GM12874 (cell line): Measurements from ENCODE around the gene CACNA2D4.

Source experiments
- TF ChIP-seq, protein P1 (sequence below): IDR thresholded peaks from 2 replicates; pipeline ENCODE4 v1.5.1; 2011; ENCODE audit warnings: low read depth, mild to moderate bottlenecking, control low read depth, low read length, moderate library complexity; ENCODE audit not compliant: insufficient read depth

The CACNA2D4 gene

GRCh38 chr12:1870998-1871917 is 47.2 kb downstream of the CACNA2D4 start:
- TF ChIP-seq, protein P1, sequence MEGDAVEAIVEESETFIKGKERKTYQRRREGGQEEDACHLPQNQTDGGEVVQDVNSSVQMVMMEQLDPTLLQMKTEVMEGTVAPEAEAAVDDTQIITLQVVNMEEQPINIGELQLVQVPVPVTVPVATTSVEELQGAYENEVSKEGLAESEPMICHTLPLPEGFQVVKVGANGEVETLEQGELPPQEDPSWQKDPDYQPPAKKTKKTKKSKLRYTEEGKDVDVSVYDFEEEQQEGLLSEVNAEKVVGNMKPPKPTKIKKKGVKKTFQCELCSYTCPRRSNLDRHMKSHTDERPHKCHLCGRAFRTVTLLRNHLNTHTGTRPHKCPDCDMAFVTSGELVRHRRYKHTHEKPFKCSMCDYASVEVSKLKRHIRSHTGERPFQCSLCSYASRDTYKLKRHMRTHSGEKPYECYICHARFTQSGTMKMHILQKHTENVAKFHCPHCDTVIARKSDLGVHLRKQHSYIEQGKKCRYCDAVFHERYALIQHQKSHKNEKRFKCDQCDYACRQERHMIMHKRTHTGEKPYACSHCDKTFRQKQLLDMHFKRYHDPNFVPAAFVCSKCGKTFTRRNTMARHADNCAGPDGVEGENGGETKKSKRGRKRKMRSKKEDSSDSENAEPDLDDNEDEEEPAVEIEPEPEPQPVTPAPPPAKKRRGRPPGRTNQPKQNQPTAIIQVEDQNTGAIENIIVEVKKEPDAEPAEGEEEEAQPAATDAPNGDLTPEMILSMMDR: no peak

DNA sequence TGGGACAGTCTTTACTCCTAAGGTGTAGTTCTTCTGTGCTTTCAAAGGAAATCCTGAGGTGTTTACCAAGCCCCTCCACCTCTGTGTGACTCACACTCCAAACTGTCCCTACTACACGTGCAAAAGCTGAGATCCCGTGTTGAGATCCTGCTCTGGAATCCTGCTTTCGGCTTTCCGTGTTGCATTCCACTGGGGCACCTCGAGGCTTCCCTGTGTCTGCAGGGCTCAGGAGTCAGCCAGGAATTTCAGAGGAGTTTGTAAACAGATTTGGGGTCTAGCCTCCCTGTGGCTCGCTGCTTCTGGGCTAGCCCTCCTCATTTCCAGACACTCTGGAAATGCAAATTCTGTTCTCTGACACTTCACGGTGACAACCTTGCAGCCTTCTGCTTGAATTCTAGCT is 48.4 kb downstream of the CACNA2D4 start:
- TF ChIP-seq, protein P1: no peak

GRCh38 chr12:1869145-1869544 is 49.3 kb downstream of the CACNA2D4 start:
- TF ChIP-seq, protein P1: no peak

GRCh38 chr12:1865284-1865866 is 53.1 kb downstream of the CACNA2D4 start:
- TF ChIP-seq, protein P1: no peak

DNA sequence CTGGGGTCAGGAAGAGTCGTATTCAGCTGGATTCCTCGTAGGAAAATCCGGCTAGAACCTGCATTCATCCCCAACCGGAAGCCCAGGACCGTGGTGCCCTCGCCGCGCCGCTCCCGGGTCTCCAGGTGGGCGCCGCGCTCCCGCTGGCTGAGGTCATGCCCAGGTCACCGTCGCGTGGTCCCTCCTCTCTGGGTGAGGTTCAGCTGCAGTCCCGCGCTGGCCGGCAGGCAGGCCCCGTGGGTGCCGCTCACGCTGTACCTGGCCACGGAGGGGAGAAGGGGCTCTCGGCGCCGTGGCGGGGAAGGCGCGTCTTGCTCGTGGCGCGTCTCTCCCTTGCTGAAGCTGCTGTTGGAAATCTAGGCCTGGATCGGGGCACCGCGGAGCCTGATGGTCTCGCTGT is 53.6 kb downstream of the CACNA2D4 start:
- TF ChIP-seq, protein P1: no peak

GRCh38 chr12:1864456-1864855 is 54.0 kb downstream of the CACNA2D4 start:
- TF ChIP-seq, protein P1: no peak

DNA sequence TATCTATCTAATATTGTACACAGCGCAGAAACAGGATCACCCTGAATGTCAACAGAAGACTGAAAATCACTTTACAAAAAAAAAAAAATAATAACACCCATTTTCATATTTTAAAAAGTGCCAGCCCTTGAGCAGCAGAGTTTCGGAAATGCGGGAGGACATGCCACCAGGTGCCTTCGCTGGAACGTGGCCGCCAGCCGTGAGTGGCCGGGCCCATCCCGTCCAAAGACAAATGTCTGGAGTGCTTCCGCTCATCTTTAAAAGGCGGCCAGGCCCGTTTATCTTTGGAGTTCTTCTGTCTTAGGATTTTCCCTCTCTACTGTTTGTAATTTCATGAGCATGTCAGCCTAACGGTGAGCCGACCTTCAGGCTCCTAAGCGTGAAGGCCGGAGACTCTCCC is 54.6 kb downstream of the CACNA2D4 start:
- TF ChIP-seq, protein P1: no peak
